ENCODE measurements around the gene GLUD1. TPM values are rescaled to one million over a fixed set of nuclear protein-coding genes. Genes with fewer than 3 reads are reported as not detected.
"Not testable (repeated sequence)": the region's sequence is repeated elsewhere in the genome, so short reads cannot be mapped to it uniquely, and the experiment has no call there.

The GLUD1 gene
- total and polyA plus RNA-seq, 3 donors from 2014 or later: 51.9 to 64.4 (median 62.5) TPM

GRCh38 chr10:87079106-87079836, 15.4 kb downstream of the GLUD1 start:
- intact Hi-C loops (cut with DNase I; ENCODE audit: low total_unique reads): no loop called here
- Histone ChIP-seq H3K27me3 (no peaks in the 10 kb centered on the region), H3K4me3 (no peak overlapping the region), H3K4me1 (no peaks in the 10 kb centered on the region), H3K36me3 (ENCODE audit: low read depth, missing control alignments) (no peaks in the 10 kb centered on the region), H3K27ac (no peak overlapping the region), H3K9me3 (no peaks in the 10 kb centered on the region)
- DNase-seq: no peak
- no peak for TF ChIP-seq POLR2A (IDR thresholded peaks at IDR 0.05)
- TF ChIP-seq CTCF (IDR thresholded peaks at IDR 0.05): no peak
- WGBS, 2 donors: 56 to 68% methylated on average over 11 of the region's 11 CpGs

GRCh38 chr10:87076421-87076820, 18.2 kb downstream of the GLUD1 start:
- H3K9me3 ChIP-seq; H3K4me1 ChIP-seq; DNase-seq; H3K4me3 ChIP-seq; H3K27me3 ChIP-seq; H3K36me3 ChIP-seq (ENCODE audit: low read depth, missing control alignments); intact Hi-C loops (cut with DNase I; ENCODE audit: low total_unique reads); H3K27ac ChIP-seq: not testable (repeated sequence)
- WGBS, 2 donors: 93 to 94% methylated on average over 2 of the region's 2 CpGs

- Histone ChIP-seq H3K4me1 (peaks cover 5% of the 10 kb centered on the region), H3K4me3 (no peak overlapping the region), H3K36me3 (ENCODE audit: low read depth, missing control alignments) (no peaks in the 10 kb centered on the region), H3K27ac (no peak overlapping the region), H3K9me3 (no peaks in the 10 kb centered on the region), H3K27me3 (no peaks in the 10 kb centered on the region)
- intact Hi-C loops (cut with DNase I; ENCODE audit: low total_unique reads): no loop called here
- DNase-seq: no peak
- TF ChIP-seq POLR2A (IDR thresholded peaks at IDR 0.05) (no peak), CTCF (IDR thresholded peaks at IDR 0.05) (no peak)
- WGBS, 2 donors: 82 to 92% methylated on average over 2 of the region's 2 CpGs
Measured at GRCh38 chr10:87072449-87072848, 22.2 kb downstream of the GLUD1 start.

GRCh38 chr10:87068281-87068680, 26.4 kb downstream of the GLUD1 start:
- Histone ChIP-seq H3K9me3 (no peaks in the 10 kb centered on the region), H3K4me1 (peaks cover 5% of the 10 kb centered on the region), H3K36me3 (ENCODE audit: low read depth, missing control alignments) (no peaks in the 10 kb centered on the region), H3K27ac (no peak overlapping the region), H3K27me3 (no peaks in the 10 kb centered on the region), H3K4me3 (no peak overlapping the region)
- TF ChIP-seq CTCF (IDR thresholded peaks at IDR 0.05) (no peak), POLR2A (IDR thresholded peaks at IDR 0.05) (no peak)
- intact Hi-C loops (cut with DNase I; ENCODE audit: low total_unique reads): no loop called here
- WGBS, 2 donors: 58 to 79% methylated on average over 1 of the region's 1 CpG
- DNase-seq: no peak

GRCh38 chr10:87066865-87067264, 27.8 kb downstream of the GLUD1 start:
- Histone ChIP-seq H3K27me3 (no peaks in the 10 kb centered on the region), H3K4me3 (no peak overlapping the region), H3K36me3 (ENCODE audit: low read depth, missing control alignments) (no peaks in the 10 kb centered on the region), H3K4me1 (peaks cover 5% of the 10 kb centered on the region), H3K27ac (no peak overlapping the region), H3K9me3 (no peaks in the 10 kb centered on the region)
- TF ChIP-seq CTCF (IDR thresholded peaks at IDR 0.05) (no peak), POLR2A (IDR thresholded peaks at IDR 0.05) (no peak)
- no peak for DNase-seq
- intact Hi-C loops (cut with DNase I; ENCODE audit: low total_unique reads): no loop called here
- WGBS, 2 donors: 88 to 95% methylated on average over 1 of the region's 1 CpG

Data from testis (tissue), 3 donors.